A549 treated with RU486 at 1 μM for 4 hours (cell line): Measurements from ENCODE around the gene VPS26B. TPM values are rescaled to one million over a fixed set of nuclear protein-coding genes. Genes with fewer than 3 reads are reported as not detected.

ENCODE experiments used
- total RNA-seq: library from RNA; stranded (reverse); fragments of 200-300 nt; extraction: Qiagen RNA extraction; gene quantifications from 5 replicates; pipeline ENCODE4 v1.2.3, GENCODE V29; 2022; ENCODE audit warnings: low read depth

The VPS26B gene
- 18.2 to 22.4 TPM (median 22.1 TPM) in 5 replicates for total RNA-seq

GRCh38 chr11:134223836-134224709, at the start of gene VPS26B, which contains the start of gene NCAPD3:
Gene VPS26B, plus strand, starts transcription at chr11:134224671. Its CDS starts 452 bp downstream, at chr11:134225123.
Gene NCAPD3, minus strand, starts transcription at chr11:134223967. Its CDS starts 41 bp downstream, at chr11:134223926.

GRCh38 chr11:134253188-134253993, 28.9 kb downstream of the VPS26B start, which contains the start of the genes ACAD8 and THYN1:
Gene ACAD8, plus strand, starts transcription at chr11:134253568. Its CDS starts 33 bp downstream, at chr11:134253601.
Gene THYN1, minus strand, starts transcription at chr11:134253352. Its CDS starts 470 bp downstream, at chr11:134252882.

GRCh38 chr11:134275534-134276395, 51.3 kb downstream of the VPS26B start, which contains the start of gene GLB1L3:
Gene GLB1L3, plus strand, starts transcription at chr11:134276379. Its CDS starts 362 bp downstream, at chr11:134276741.

Other genes with a start within 250 kb of the VPS26B start
- 3.8 to 4.6 TPM (median 4.3 TPM) in 5 replicates for gene JAM3, start 155.6 kb upstream of the VPS26B start, total RNA-seq
- gene NCAPD3, start 704 bp upstream of the VPS26B start, total RNA-seq, result 22.9 to 26.9 TPM (median 26.2 TPM) in 5 replicates
- 15.9 to 20.5 TPM (median 17.2 TPM) in 5 replicates for gene THYN1, start 28.7 kb downstream of the VPS26B start, total RNA-seq
- gene ACAD8, start 28.9 kb downstream of the VPS26B start, total RNA-seq, result 7.4 to 9.4 TPM (median 8.3 TPM) in 5 replicates
- gene GLB1L3, start 51.7 kb downstream of the VPS26B start, total RNA-seq, result not detected in 5 replicates
- gene GLB1L2, start 107.3 kb downstream of the VPS26B start, total RNA-seq, result 1.8 to 2.4 TPM (median 2.0 TPM) in 5 replicates
- 0.02 to 0.07 TPM (median 0.03 TPM) in 3 of 5 replicates, not detected in the others for gene B3GAT1, start 187.6 kb downstream of the VPS26B start, total RNA-seq